ENCODE measurements around the gene GRK3.

DNA sequence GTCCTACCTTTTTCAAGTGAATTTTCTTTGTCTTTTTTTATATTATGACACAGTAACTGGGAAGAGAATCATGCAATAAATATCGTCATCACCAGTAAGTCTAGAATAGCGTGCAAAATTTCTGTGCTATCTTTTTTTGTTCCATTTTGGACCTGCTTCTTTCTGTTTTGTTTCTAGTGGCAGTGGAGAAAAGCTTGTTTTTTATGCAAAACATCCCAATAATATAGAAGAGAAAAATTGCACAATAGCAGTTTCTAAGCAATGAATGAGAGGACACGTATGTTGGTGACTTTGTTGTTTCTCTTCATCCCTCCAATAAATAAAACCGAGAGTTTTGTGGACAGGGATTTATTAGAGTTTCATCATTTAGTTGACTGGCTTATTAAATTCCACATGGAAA, 10.3 kb downstream of the GRK3 start:
- TF ChIP-seq, protein P1, sequence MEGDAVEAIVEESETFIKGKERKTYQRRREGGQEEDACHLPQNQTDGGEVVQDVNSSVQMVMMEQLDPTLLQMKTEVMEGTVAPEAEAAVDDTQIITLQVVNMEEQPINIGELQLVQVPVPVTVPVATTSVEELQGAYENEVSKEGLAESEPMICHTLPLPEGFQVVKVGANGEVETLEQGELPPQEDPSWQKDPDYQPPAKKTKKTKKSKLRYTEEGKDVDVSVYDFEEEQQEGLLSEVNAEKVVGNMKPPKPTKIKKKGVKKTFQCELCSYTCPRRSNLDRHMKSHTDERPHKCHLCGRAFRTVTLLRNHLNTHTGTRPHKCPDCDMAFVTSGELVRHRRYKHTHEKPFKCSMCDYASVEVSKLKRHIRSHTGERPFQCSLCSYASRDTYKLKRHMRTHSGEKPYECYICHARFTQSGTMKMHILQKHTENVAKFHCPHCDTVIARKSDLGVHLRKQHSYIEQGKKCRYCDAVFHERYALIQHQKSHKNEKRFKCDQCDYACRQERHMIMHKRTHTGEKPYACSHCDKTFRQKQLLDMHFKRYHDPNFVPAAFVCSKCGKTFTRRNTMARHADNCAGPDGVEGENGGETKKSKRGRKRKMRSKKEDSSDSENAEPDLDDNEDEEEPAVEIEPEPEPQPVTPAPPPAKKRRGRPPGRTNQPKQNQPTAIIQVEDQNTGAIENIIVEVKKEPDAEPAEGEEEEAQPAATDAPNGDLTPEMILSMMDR (conservative IDR thresholded peaks at IDR 0.05), result no peak
- TF ChIP-seq EZH2 (IDR thresholded peaks at IDR 0.05; ENCODE audit: low read depth), result no peak
